DND-41 (cell line): ENCODE measurements around the gene PPFIA2.

Experiments used
- ATAC-seq: fragments of 200-7000 bp; cut with Tn5 transposase; 3 replicates; pipeline ENCODE4 v1.9.1; 2021; ENCODE audit warnings: low read depth; ENCODE audit not compliant: insufficient read depth
- DNase-seq: peaks from one replicate; pipeline ENCODE4 v3.0.0-alpha.2; 2020
- H2AFZ ChIP-seq: 2 replicates; pipeline ENCODE4 v1.6.0; 2012; ENCODE audit warnings: low read depth, low read length
- H3K27ac ChIP-seq: 2 replicates; pipeline ENCODE4 v1.5.1; 2012; ENCODE audit warnings: low read length, inconsistent platforms
- H3K27me3 ChIP-seq: fragments of 200-600 bp; sonication (generic); 2 replicates; pipeline ENCODE4 v1.6.0; 2012; ENCODE audit warnings: low read length, mild to moderate bottlenecking, inconsistent platforms; ENCODE audit not compliant: insufficient read depth, poor library complexity
- H3K36me3 ChIP-seq: 2 replicates; pipeline ENCODE4 v1.5.1; 2012; ENCODE audit warnings: low read length, inconsistent platforms; ENCODE audit not compliant: insufficient read depth
- H3K4me1 ChIP-seq: 2 replicates; pipeline ENCODE4 v1.5.1; 2012; ENCODE audit warnings: mild to moderate bottlenecking, low read length; ENCODE audit not compliant: insufficient read depth
- H3K4me2 ChIP-seq: 2 replicates; pipeline ENCODE4 v1.6.0; 2012; ENCODE audit warnings: mild to moderate bottlenecking, moderate library complexity, low read length, inconsistent platforms; ENCODE audit not compliant: insufficient read depth
- H3K4me3 ChIP-seq, 2 experiments: fragments of 200-600 bp in 1 of 2; shearing (Covaris generic) in 1 of 2; 2 replicates each; pipeline ENCODE4 v1.5.1; 2012 to 2016; ENCODE audit warnings: inconsistent platforms in 2 of 2, low read length in 2 of 2, mild to moderate bottlenecking in 2 of 2, low read depth in 1 of 2, moderate library complexity in 1 of 2
- H3K79me2 ChIP-seq: 2 replicates; pipeline ENCODE4 v1.6.0; 2012; ENCODE audit warnings: low read length, inconsistent platforms; ENCODE audit not compliant: insufficient read depth
- H3K9ac ChIP-seq: 2 replicates; pipeline ENCODE4 v1.6.0; 2012; ENCODE audit warnings: low read depth, mild to moderate bottlenecking, inconsistent platforms, low read length, moderate library complexity
- H3K9me3 ChIP-seq: 2 replicates; pipeline ENCODE4 v1.5.1; 2012; ENCODE audit warnings: low read length, moderate library complexity, mild to moderate bottlenecking, inconsistent platforms; ENCODE audit not compliant: insufficient read depth, severe bottlenecking
- H4K20me1 ChIP-seq: 2 replicates; pipeline ENCODE4 v1.6.0; 2012; ENCODE audit warnings: low read length; ENCODE audit not compliant: insufficient read depth
- CTCF ChIP-seq: IDR thresholded peaks from 2 replicates; pipeline ENCODE4 v1.5.1; 2012; ENCODE audit warnings: borderline replicate concordance, low read length, moderate library complexity, mild to moderate bottlenecking; ENCODE audit not compliant: poor library complexity, severe bottlenecking; ENCODE audit errors: extremely low read depth
- EZH2 ChIP-seq: IDR thresholded peaks from 3 replicates; pipeline ENCODE4 v1.6.1; 2012; ENCODE audit warnings: borderline replicate concordance, low read depth, mild to moderate bottlenecking, moderate library complexity, low read length, inconsistent platforms; ENCODE audit not compliant: severe bottlenecking

The PPFIA2 gene

GRCh38 chr12:81231574-81232368 lies 527.4 kb downstream of the PPFIA2 start:
- DNase-seq, result no peak
- no peaks in the 10 kb centered on the region for H3K79me2 ChIP-seq
- H2AFZ ChIP-seq, result no peak overlapping the region

GRCh38 chr12:81229759-81230158 lies 529.4 kb downstream of the PPFIA2 start:
- DNase-seq, result no peak

More at GRCh38 chr12:81231574-81232368, 527.4 kb downstream of the PPFIA2 start:
- H3K36me3 ChIP-seq, result no peaks in the 10 kb centered on the region
- TF ChIP-seq CTCF (no peak), EZH2 (no peak)
- no peaks in the 10 kb centered on the region for H4K20me1 ChIP-seq
- no peak for ATAC-seq
- no peak overlapping the region for H3K4me2 ChIP-seq
- no peaks in the 10 kb centered on the region for H3K9me3 ChIP-seq
- no peak overlapping the region for H3K4me3 ChIP-seq
- H3K4me1 ChIP-seq, result no peaks in the 10 kb centered on the region
- no peaks in the 10 kb centered on the region for H3K27me3 ChIP-seq
- no peak overlapping the region for H3K9ac ChIP-seq
- H3K27ac ChIP-seq, result no peak overlapping the region

GRCh38 chr12:81224626-81225025 lies 534.5 kb downstream of the PPFIA2 start:
- no peak for DNase-seq
- no peak for TF ChIP-seq CTCF
- TF ChIP-seq EZH2, result no peak

More at GRCh38 chr12:81229759-81230158, 529.4 kb downstream of the PPFIA2 start:
- Histone ChIP-seq H3K9me3 (no peaks in the 10 kb centered on the region), H3K4me3 (no peak overlapping the region), H3K4me1 (no peaks in the 10 kb centered on the region), H2AFZ (no peak overlapping the region), H3K36me3 (no peaks in the 10 kb centered on the region), H4K20me1 (no peaks in the 10 kb centered on the region), H3K27ac (no peak overlapping the region), H3K4me2 (no peak overlapping the region), H3K27me3 (no peaks in the 10 kb centered on the region), H3K9ac (no peak overlapping the region), H3K79me2 (no peaks in the 10 kb centered on the region)
- no peak for TF ChIP-seq CTCF
- no peak for ATAC-seq

More at GRCh38 chr12:81224626-81225025, 534.5 kb downstream of the PPFIA2 start:
- no peaks in the 10 kb centered on the region for H3K4me1 ChIP-seq
- no peaks in the 10 kb centered on the region for H3K9me3 ChIP-seq
- no peak overlapping the region for H3K4me3 ChIP-seq
- H3K27ac ChIP-seq, result no peak overlapping the region
- H3K79me2 ChIP-seq, result no peaks in the 10 kb centered on the region
- H3K27me3 ChIP-seq, result no peaks in the 10 kb centered on the region
- no peak overlapping the region for H3K9ac ChIP-seq
- H3K4me2 ChIP-seq, result no peak overlapping the region
- H3K36me3 ChIP-seq, result no peaks in the 10 kb centered on the region
- H2AFZ ChIP-seq, result no peak overlapping the region
- ATAC-seq, result no peak
- H4K20me1 ChIP-seq, result no peaks in the 10 kb centered on the region
